H9 (cell line): ENCODE results near the gene IGF2BP2. TPM values are rescaled to one million over a fixed set of nuclear protein-coding genes. Genes with fewer than 3 reads are reported as not detected.
"Not testable (repeated sequence)": the region's sequence is repeated elsewhere in the genome, so short reads cannot be mapped to it uniquely, and the experiment has no call there.

Source experiments
- DNase-seq: peaks from one replicate; pipeline ENCODE4 v3.0.0-alpha.2; 2017
- H2AFZ ChIP-seq: one replicate; pipeline ENCODE4 v1.6.1; 2013; ENCODE audit warnings: mild to moderate bottlenecking, low read length, control low read depth, moderate library complexity
- H2AK5ac ChIP-seq: 2 replicates; pipeline ENCODE4 v1.6.1; 2013; ENCODE audit warnings: low read length, control low read depth, mixed read lengths; ENCODE audit not compliant: insufficient read length
- H2BK120ac ChIP-seq: one replicate; pipeline ENCODE4 v1.6.1; 2013; ENCODE audit warnings: low read depth, mild to moderate bottlenecking, low read length, control low read depth, inconsistent platforms; ENCODE audit not compliant: poor library complexity, severe bottlenecking
- H2BK12ac ChIP-seq: 2 replicates; pipeline ENCODE4 v1.6.1; 2013; ENCODE audit warnings: low read length, control low read depth, mixed read lengths, low read depth; ENCODE audit not compliant: insufficient read length
- H2BK15ac ChIP-seq: 2 replicates; pipeline ENCODE4 v1.6.1; 2013; ENCODE audit warnings: low read depth, low read length, control low read depth
- H2BK20ac ChIP-seq: one replicate; pipeline ENCODE4 v1.6.1; 2013; ENCODE audit warnings: low read depth, mild to moderate bottlenecking, low read length, control low read depth, inconsistent platforms; ENCODE audit not compliant: poor library complexity, severe bottlenecking
- H2BK5ac ChIP-seq: 2 replicates; pipeline ENCODE4 v1.6.1; 2013; ENCODE audit warnings: low read length, control low read depth, mixed read lengths; ENCODE audit not compliant: insufficient read length
- H3K14ac ChIP-seq: 2 replicates; pipeline ENCODE4 v1.6.1; 2013; ENCODE audit warnings: low read length, control low read depth; ENCODE audit not compliant: insufficient read depth
- H3K18ac ChIP-seq: 2 replicates; pipeline ENCODE4 v1.6.1; 2013; ENCODE audit warnings: low read depth, mild to moderate bottlenecking, mixed read lengths, low read length, control low read depth; ENCODE audit not compliant: insufficient read length
- H3K23ac ChIP-seq: 2 replicates; pipeline ENCODE4 v1.6.1; 2013; ENCODE audit warnings: low read length, control low read depth, mixed read lengths, low read depth; ENCODE audit not compliant: insufficient read length
- H3K23me2 ChIP-seq: 2 replicates; pipeline ENCODE4 v1.6.1; 2013; ENCODE audit warnings: low read depth, mild to moderate bottlenecking, mixed read lengths, low read length, control low read depth; ENCODE audit not compliant: insufficient read length, poor library complexity, severe bottlenecking
- H3K27ac ChIP-seq: 2 replicates; pipeline ENCODE4 v1.5.1; 2013; ENCODE audit warnings: low read length, control low read depth, mixed read lengths, low read depth; ENCODE audit not compliant: insufficient read length
- H3K27me3 ChIP-seq: 2 replicates; pipeline ENCODE4 v1.6.1; 2013; ENCODE audit warnings: low read length, control low read depth, inconsistent platforms; ENCODE audit not compliant: insufficient read depth
- H3K4ac ChIP-seq: 2 replicates; pipeline ENCODE4 v1.6.1; 2013; ENCODE audit warnings: low read depth, mild to moderate bottlenecking, control low read depth, inconsistent platforms, low read length, moderate library complexity
- H3K4me1 ChIP-seq: 2 replicates; pipeline ENCODE4 v1.6.1; 2013; ENCODE audit warnings: low read length, control low read depth, inconsistent platforms; ENCODE audit not compliant: insufficient read depth
- H3K4me2 ChIP-seq: 2 replicates; pipeline ENCODE4 v1.6.1; 2013; ENCODE audit warnings: low read length, control low read depth, mixed read lengths; ENCODE audit not compliant: insufficient read length, insufficient read depth
- H3K56ac ChIP-seq: 2 replicates; pipeline ENCODE4 v1.6.1; 2013; ENCODE audit warnings: low read depth, mild to moderate bottlenecking, mixed read lengths, low read length, control low read depth; ENCODE audit not compliant: insufficient read length
- H3K79me1 ChIP-seq: 2 replicates; pipeline ENCODE4 v1.6.1; 2013; ENCODE audit warnings: low read depth, mild to moderate bottlenecking, moderate library complexity, low read length, control low read depth, inconsistent platforms; ENCODE audit not compliant: insufficient read depth, poor library complexity, severe bottlenecking
- H3K79me2 ChIP-seq: 2 replicates; pipeline ENCODE4 v1.6.1; 2013; ENCODE audit warnings: low read length, control low read depth, inconsistent platforms; ENCODE audit not compliant: insufficient read depth
- H3K9ac ChIP-seq: 2 replicates; pipeline ENCODE4 v1.6.1; 2013; ENCODE audit warnings: low read length, control low read depth, mixed read lengths; ENCODE audit not compliant: insufficient read length; ENCODE audit errors: extremely low read depth
- H3K9me3 ChIP-seq: one replicate; pipeline ENCODE4 v1.6.1; 2013; ENCODE audit warnings: low read depth, low read length, inconsistent platforms; ENCODE audit not compliant: control insufficient read depth
- H3T11ph ChIP-seq: one replicate; pipeline ENCODE4 v1.6.1; 2013; ENCODE audit warnings: mild to moderate bottlenecking, low read length, control low read depth, inconsistent platforms
- H4K20me1 ChIP-seq: one replicate; pipeline ENCODE4 v1.6.1; 2013; ENCODE audit not compliant: control insufficient read depth, insufficient read length, insufficient read depth
- H4K5ac ChIP-seq: 2 replicates; pipeline ENCODE4 v1.6.1; 2013; ENCODE audit warnings: low read depth, mild to moderate bottlenecking, mixed read lengths, low read length, control low read depth; ENCODE audit not compliant: insufficient read length
- H4K8ac ChIP-seq: replicated peaks from 2 replicates; pipeline ENCODE4 v1.6.1; 2013; ENCODE audit warnings: low read length, control low read depth, mixed read lengths, low read depth; ENCODE audit not compliant: insufficient read length
- H4K91ac ChIP-seq: 2 replicates; pipeline ENCODE4 v1.6.1; 2013; ENCODE audit warnings: low read depth, mild to moderate bottlenecking, moderate library complexity, mixed read lengths, low read length, control low read depth; ENCODE audit not compliant: insufficient read length
- H3K27ac Mint-ChIP-seq, 3 experiments: 2 replicates in 2 of 3; 3 replicates in 1 of 3; pipeline ENCODE4 v1.8.0; 2020 to 2021; ENCODE audit warnings: mixed read lengths in 3 of 3, mild to moderate bottlenecking in 1 of 3, moderate library complexity in 1 of 3
- H3K27me3 Mint-ChIP-seq: 2 replicates; pipeline ENCODE4 v1.8.0; 2021; ENCODE audit warnings: low read depth, mild to moderate bottlenecking, moderate library complexity, mixed read lengths
- H3K36me3 Mint-ChIP-seq, 3 experiments: 2 replicates in 2 of 3; 3 replicates in 1 of 3; pipeline ENCODE4 v1.8.0; 2020 to 2021; ENCODE audit warnings: low read depth in 3 of 3, mixed read lengths in 3 of 3; ENCODE audit not compliant: insufficient read depth in 1 of 3
- H3K4me1 Mint-ChIP-seq, 2 experiments: 2 replicates each; pipeline ENCODE4 v1.8.0; 2020; ENCODE audit warnings: mixed read lengths in 2 of 2
- H3K4me3 Mint-ChIP-seq, 2 experiments: 2 replicates in 1 of 2; 3 replicates in 1 of 2; pipeline ENCODE4 v1.8.0; 2020 to 2021; ENCODE audit warnings: mild to moderate bottlenecking in 2 of 2, mixed read lengths in 2 of 2, moderate library complexity in 1 of 2
- H3K9me3 Mint-ChIP-seq, 2 experiments: 2 replicates in 1 of 2; 3 replicates in 1 of 2; pipeline ENCODE4 v1.8.0; 2020; ENCODE audit warnings: mild to moderate bottlenecking in 2 of 2, mixed read lengths in 2 of 2, moderate library complexity in 1 of 2
- WGBS: extraction: QIAGEN DNeasy Blood & Tissue Kit; methylation state at CpG from one replicate; pipeline ENCODE4 v1.1.7; 2013; ENCODE audit warnings: missing lambda C conversion rate, low lambda C conversion rate, mixed read lengths; ENCODE audit not compliant: insufficient read length; ENCODE audit errors: extremely low coverage; 5-methylcytosine and 5-hydroxymethylcytosine counted together
- total RNA-seq: library from RNA; stranded (reverse); gene quantifications from 2 replicates; pipeline ENCODE4 v1.2.1, GENCODE V29; 2021
- TF ChIP-seq, protein P1 (sequence below): fragments of 200-600 bp; sonication (generic); conservative IDR thresholded peaks from 3 replicates; pipeline ENCODE4 v1.8.0; 2021; ENCODE audit warnings: antibody characterized with exemption, mild to moderate bottlenecking

IGF2BP2 gene
- total RNA-seq, 1 experiment from 2014 or later, result 130 TPM

DNA sequence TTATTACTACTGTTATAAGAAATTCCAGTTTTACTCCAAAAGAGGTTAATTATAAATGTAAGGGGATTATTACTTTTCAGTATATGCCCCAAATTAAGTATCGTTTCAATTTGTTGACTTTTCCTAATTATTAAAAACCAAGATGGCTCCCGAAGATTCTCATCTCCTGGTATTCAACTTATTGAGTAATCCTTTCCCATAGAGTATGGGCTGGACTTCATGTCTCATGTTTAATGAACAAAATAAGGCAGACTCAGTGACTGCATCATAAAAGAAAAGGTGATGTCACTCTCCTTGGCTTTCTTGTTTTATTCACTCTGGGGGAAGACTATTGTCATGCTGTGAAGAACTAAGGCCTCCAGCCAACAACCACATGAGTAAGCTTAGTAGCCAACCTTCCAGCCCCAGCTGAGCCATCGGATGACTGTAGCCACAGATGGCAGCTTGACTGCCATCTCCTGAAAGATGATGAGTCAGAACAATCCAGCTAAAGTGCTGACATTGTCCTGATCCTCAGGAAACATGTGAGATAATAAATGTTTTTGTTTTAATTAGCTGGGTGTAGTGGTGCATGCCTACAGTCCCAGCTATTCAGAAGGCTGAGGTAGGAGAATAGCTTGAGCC, 17.3 kb downstream of the IGF2BP2 start:
- H3K79me1 ChIP-seq, result peaks cover 8% of the 10 kb centered on the region
- no peak overlapping the region for H3K4ac ChIP-seq
- H2BK20ac ChIP-seq, result no peak overlapping the region
- peak; percentile 82 for DNase-seq
- no peak overlapping the region for H3K4me3 Mint-ChIP-seq
- H3K23me2 ChIP-seq, result no peaks in the 10 kb centered on the region
- no peaks in the 10 kb centered on the region for H3K9me3 ChIP-seq
- no peak overlapping the region for H3T11ph ChIP-seq
- peaks cover 4 to 8% of the 10 kb centered on the region in 2 experiments; a peak in 4 of 5 replicates for H3K9me3 Mint-ChIP-seq
- H3K23ac ChIP-seq, result no peak overlapping the region
- peaks cover 8 to 23% (median 10%) of the 10 kb centered on the region in 3 experiments for H3K36me3 Mint-ChIP-seq
- no peak overlapping the region for H2BK15ac ChIP-seq
- H2BK5ac ChIP-seq, result no peak overlapping the region
- H4K20me1 ChIP-seq, result no peaks in the 10 kb centered on the region
- WGBS, result no CpG with 5 or more reads among the region's 3 CpGs
- H2AK5ac ChIP-seq, result no peak overlapping the region
- TF ChIP-seq, protein P1, sequence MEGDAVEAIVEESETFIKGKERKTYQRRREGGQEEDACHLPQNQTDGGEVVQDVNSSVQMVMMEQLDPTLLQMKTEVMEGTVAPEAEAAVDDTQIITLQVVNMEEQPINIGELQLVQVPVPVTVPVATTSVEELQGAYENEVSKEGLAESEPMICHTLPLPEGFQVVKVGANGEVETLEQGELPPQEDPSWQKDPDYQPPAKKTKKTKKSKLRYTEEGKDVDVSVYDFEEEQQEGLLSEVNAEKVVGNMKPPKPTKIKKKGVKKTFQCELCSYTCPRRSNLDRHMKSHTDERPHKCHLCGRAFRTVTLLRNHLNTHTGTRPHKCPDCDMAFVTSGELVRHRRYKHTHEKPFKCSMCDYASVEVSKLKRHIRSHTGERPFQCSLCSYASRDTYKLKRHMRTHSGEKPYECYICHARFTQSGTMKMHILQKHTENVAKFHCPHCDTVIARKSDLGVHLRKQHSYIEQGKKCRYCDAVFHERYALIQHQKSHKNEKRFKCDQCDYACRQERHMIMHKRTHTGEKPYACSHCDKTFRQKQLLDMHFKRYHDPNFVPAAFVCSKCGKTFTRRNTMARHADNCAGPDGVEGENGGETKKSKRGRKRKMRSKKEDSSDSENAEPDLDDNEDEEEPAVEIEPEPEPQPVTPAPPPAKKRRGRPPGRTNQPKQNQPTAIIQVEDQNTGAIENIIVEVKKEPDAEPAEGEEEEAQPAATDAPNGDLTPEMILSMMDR, result no peak
- peaks cover 23% of the 10 kb centered on the region for H3K79me2 ChIP-seq
- no peak overlapping the region for H3K56ac ChIP-seq
- H3K4me1 Mint-ChIP-seq, result peaks cover 44 to 51% of the 10 kb centered on the region in 2 experiments
- H3K27me3 ChIP-seq, result no peaks in the 10 kb centered on the region
- H4K5ac ChIP-seq, result no peak overlapping the region
- no peak overlapping the region for H4K8ac ChIP-seq
- no peak overlapping the region for H3K18ac ChIP-seq
- no peak overlapping the region for H3K27ac ChIP-seq
- peak overlapping the region; percentile 57 to 82 (median 74); a peak in 5 of 7 replicates for H3K27ac Mint-ChIP-seq
- no peaks in the 10 kb centered on the region for H3K27me3 Mint-ChIP-seq
- H2BK120ac ChIP-seq, result no peak overlapping the region
- H3K14ac ChIP-seq, result no peak overlapping the region
- no peak overlapping the region for H4K91ac ChIP-seq
- H2AFZ ChIP-seq, result no peak overlapping the region
- peaks cover 12% of the 10 kb centered on the region; the same call in 1 of the 2 replicates for H3K4me1 ChIP-seq
- H3K9ac ChIP-seq, result no peak overlapping the region
- H2BK12ac ChIP-seq, result no peak overlapping the region
- no peak overlapping the region for H3K4me2 ChIP-seq

DNA sequence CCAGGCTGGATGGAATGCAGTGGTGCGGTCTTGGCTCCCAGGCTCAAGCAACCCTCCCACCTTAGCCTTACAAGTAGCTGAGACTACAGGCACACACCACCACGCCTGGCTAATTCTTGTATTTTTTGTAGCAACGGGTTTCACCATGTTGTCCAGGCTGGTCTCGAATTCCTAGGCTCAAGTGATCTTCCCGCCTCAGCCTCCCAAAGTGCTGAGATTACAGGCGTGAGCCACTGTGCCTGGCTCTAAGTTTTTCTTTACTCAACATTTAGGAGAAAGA, 26.1 kb downstream of the IGF2BP2 start:
- not testable (repeated sequence) for H3K27ac ChIP-seq, H3K27me3 Mint-ChIP-seq, H3K4me1 ChIP-seq, H2BK20ac ChIP-seq, H4K91ac ChIP-seq, H3K9ac ChIP-seq, H2AK5ac ChIP-seq, DNase-seq, H3T11ph ChIP-seq, H2BK15ac ChIP-seq, H3K4me2 ChIP-seq, H3K4me3 Mint-ChIP-seq, H3K56ac ChIP-seq, H3K18ac ChIP-seq, H4K8ac ChIP-seq, H4K5ac ChIP-seq, H3K4ac ChIP-seq, H3K23me2 ChIP-seq, H3K27me3 ChIP-seq, H2AFZ ChIP-seq, H4K20me1 ChIP-seq, H3K9me3 ChIP-seq, H3K27ac Mint-ChIP-seq, H2BK5ac ChIP-seq, H2BK12ac ChIP-seq, H3K23ac ChIP-seq, H3K14ac ChIP-seq, H2BK120ac ChIP-seq, H3K9me3 Mint-ChIP-seq
- Histone ChIP-seq H3K79me2 (peaks cover 41% of the 10 kb centered on the region; the same call in 1 of the 2 replicates), H3K79me1 (peaks cover 17% of the 10 kb centered on the region)
- H3K36me3 Mint-ChIP-seq, result peaks cover 7 to 15% (median 14%) of the 10 kb centered on the region in 3 experiments; a peak in 6 of 7 replicates
- WGBS, result no CpG with 5 or more reads among the region's 6 CpGs
- peaks cover 45 to 46% of the 10 kb centered on the region in 2 experiments for H3K4me1 Mint-ChIP-seq
